Choroid plexus epithelial cell (primary cell): ENCODE results near the gene FRAT2.

Experiments used
- DNase-seq: peaks from one replicate; pipeline ENCODE4 v3.0.0-alpha.2; 2010; ENCODE audit warnings: low read depth
- H3K4me3 ChIP-seq: 2 replicates; pipeline ENCODE4 v1.5.1; 2011; ENCODE audit warnings: low read depth, mild to moderate bottlenecking, control low read depth, low read length, moderate library complexity
- TF ChIP-seq, protein P1 (sequence below): conservative IDR thresholded peaks from 2 replicates; pipeline ENCODE4 v1.5.1; 2011; ENCODE audit warnings: low read depth, mild to moderate bottlenecking, control low read depth, inconsistent platforms, low read length, moderate library complexity

The FRAT2 gene

DNA sequence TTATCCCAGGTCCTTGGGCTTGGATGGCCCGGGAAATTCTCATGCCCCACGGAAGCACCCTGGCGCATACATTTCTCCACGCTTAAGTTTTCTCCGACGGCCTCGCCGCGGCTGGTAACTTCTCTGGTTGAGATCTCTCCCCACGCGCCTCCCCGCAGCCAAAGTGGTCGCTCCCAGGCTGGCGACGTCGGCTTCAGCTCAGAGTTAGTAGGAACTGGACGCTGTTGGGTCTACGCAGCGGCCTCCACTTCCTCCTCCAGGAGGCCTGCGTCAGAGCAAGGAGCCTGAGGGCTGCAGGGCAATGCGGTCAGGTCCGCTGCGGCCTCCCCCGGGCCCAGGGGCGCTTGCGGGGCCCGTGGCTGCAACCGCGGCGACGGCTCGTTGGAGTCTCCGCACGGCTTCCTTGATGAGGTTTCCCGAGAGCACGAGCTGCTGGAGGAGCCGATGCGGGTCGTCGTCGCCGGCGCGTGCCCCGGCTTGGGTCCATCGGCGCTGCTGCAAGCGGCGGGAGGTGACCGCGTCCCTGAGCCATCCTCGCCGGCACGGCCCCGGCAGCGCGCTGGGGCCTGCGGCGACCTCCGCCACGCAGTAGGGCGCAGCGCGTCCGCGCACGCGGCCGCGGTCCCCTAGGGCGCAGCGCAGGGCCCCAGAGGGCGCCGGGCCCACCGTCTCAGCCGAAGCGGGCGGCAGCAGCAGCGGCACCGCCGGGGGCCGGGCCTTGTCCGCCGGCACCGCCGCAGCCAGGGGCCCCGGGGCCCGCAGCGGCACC, 744 bp downstream of the FRAT2 start:
- DNase-seq = peak; percentile 61
- TF ChIP-seq, protein P1, sequence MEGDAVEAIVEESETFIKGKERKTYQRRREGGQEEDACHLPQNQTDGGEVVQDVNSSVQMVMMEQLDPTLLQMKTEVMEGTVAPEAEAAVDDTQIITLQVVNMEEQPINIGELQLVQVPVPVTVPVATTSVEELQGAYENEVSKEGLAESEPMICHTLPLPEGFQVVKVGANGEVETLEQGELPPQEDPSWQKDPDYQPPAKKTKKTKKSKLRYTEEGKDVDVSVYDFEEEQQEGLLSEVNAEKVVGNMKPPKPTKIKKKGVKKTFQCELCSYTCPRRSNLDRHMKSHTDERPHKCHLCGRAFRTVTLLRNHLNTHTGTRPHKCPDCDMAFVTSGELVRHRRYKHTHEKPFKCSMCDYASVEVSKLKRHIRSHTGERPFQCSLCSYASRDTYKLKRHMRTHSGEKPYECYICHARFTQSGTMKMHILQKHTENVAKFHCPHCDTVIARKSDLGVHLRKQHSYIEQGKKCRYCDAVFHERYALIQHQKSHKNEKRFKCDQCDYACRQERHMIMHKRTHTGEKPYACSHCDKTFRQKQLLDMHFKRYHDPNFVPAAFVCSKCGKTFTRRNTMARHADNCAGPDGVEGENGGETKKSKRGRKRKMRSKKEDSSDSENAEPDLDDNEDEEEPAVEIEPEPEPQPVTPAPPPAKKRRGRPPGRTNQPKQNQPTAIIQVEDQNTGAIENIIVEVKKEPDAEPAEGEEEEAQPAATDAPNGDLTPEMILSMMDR = no peak
- peak overlapping the region; percentile 81 for H3K4me3 ChIP-seq

DNA sequence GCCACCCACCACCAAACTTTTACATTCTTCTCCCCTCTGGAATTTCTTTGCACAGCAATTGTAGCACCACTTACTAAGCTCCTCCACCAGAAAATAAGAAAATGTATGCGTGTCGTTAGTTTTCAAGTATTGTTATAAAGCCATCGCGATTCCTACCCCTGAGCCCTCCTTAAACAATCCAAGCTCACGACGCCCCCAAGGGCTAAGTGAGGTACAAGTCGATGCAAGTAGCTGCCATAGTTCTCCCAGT, 1.3 kb downstream of the FRAT2 start:
- peak; percentile 58 for DNase-seq
- TF ChIP-seq, protein P1 = peak; percentile 33
- peak overlapping the region; percentile 81 for H3K4me3 ChIP-seq

DNA sequence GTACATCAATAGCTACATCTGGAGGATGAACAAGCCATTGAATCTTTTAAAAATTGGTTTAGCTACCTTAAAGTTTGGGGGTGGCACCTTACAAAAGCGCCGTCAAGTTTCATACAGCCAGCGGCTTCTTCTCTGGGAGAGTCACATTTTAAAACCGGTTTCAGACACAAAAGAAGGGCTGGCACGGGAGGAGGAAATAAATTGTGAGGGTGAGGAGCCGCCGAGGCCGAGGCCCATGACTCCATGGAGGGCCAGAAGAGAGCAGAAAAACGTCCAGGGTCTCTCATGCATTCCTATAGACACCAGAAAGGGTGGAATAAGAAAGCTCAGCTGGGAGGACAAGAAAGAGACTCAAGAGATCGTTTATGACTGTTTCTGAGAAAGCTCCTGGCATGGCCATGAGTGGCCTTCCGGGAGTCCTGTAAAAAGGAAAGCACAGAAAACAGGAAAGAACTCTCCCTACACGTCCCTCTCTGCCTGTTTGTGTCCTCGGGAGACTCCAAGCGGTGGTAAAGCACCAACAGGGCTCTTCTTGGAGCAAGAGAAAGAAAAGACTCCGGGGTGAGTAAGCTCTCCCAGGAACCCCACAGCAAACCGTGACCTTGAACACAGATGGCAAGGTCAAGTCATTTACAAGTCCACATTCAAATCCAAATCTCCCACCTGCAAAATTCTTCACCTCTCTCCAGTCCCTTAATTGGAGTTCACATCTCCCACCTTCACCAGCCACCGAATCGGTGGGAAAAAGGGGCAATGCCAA, 1.8 kb downstream of the FRAT2 start:
- H3K4me3 ChIP-seq = peak overlapping the region; percentile 81
- DNase-seq = peak; percentile 85
- TF ChIP-seq, protein P1 = peak; percentile 68

DNA sequence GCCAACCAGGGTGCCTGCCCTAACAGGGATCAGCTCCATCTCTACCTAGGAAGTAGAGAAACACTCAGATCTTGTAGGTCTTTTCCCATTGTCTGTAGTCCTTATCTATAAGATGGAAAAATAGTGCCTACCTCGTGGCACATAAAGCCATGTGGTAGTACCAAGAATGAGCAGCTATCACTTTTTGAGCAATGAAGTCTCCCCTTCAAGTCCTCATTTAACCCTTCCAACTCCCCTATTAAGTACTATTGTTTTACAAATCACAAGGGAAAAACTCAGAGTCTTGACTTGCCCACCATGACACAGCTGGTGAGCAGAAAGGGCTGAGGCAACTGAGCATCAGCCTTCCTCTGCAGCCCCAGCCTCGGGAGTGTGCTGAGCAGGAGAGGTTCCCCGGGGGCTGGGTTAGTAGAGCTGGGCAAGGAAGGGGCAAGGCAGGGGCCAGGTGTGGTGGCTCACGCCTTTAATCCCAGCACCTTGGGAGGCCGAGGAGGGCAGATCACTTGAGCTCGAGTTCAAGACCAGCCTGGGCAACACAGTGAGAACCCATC, 3.3 kb downstream of the FRAT2 start:
- TF ChIP-seq, protein P1 = no peak
- H3K4me3 ChIP-seq = no peak overlapping the region
- DNase-seq = no peak

DNA sequence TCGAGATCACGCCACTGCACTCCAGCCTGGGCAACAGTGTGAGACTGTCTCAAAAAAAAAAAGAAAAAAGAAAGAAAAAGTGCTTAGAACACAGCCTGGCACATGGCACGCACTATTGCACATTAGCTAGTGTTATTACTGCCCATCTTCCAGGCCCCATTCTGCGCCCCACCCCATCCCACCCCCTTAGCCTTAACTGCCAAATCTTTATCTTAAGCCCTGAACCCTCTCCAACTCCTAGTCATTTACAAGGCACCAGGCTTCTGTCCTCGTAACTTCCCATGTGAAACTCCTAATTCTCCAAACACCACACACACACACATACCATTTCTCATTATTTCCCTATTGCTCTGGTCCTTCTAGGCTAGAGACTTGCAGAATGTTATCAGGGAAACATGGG, 4.8 kb downstream of the FRAT2 start:
- H3K4me3 ChIP-seq = no peak overlapping the region
- DNase-seq = no peak
- TF ChIP-seq, protein P1 = no peak

DNA sequence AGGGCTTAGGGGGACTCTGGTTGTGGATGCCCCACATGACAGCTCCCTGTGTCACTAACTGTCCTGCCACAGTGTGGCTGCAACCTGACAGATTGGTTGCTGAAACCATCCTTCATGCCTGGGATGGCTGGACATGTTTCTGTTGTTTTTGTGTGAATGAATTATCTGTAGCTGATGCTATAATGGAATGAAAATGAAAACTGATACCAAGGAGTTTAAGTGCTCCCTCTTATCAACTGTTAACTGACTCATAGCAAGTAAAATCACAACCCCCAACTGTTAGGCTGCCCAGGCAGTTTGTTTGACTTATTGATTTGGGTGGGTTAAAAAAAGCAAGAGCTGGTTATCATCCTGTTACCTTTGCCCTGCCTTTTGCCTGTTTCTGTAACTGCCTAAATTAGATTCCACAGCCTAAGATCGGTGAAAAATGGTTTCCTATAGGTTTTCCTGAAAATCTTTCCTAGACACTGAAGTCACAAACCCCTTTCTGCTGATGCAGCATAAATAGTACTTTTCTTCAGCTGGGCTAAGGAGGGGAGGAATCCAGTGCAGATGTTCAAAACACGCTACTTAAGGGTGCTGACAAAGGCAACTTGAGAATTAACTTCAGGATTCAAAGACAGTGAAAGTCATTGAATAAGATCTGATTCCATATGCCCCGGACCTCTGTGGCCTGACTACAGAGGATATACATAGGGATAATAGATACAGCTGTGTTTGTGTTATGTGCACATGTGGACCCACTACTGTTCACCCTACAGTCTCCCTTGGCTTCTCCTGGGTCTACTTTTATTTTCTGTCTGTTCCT, 5.7 kb downstream of the FRAT2 start:
- H3K4me3 ChIP-seq = no peak overlapping the region
- peak; percentile 39 for DNase-seq
- TF ChIP-seq, protein P1 = no peak
